Naive B cell (primary cell): ENCODE results near the gene HNRNPU. TPM values are rescaled to one million over a fixed set of nuclear protein-coding genes. Genes with fewer than 3 reads are reported as not detected.

ENCODE experiments used
- ATAC-seq, 2 donors: fragments of 150-1000 bp; cut with Tn5 transposase; 2 replicates each; pipeline ENCODE4 v1.10.0; 2021; ENCODE audit warnings: low read depth in 2 of 2, mild to moderate bottlenecking in 2 of 2, moderate library complexity in 2 of 2
- DNase-seq: peaks from one replicate; pipeline ENCODE4 v3.0.0; 2022
- H3K27ac Mint-ChIP-seq, 6 donors: one replicate each; pipeline ENCODE4 v1.8.0; 2020 to 2022; ENCODE audit warnings: mild to moderate bottlenecking in 6 of 6, mixed read lengths in 6 of 6, moderate library complexity in 5 of 6, inconsistent platforms in 2 of 6
- H3K27me3 Mint-ChIP-seq, 3 donors: one replicate each; pipeline ENCODE4 v1.8.0; 2021 to 2022; ENCODE audit warnings: mixed read lengths in 3 of 3, mild to moderate bottlenecking in 1 of 3
- H3K36me3 Mint-ChIP-seq, 2 donors: one replicate each; pipeline ENCODE4 v1.8.0; 2020 to 2022; ENCODE audit warnings: mixed read lengths in 2 of 2, inconsistent platforms in 1 of 2, mild to moderate bottlenecking in 1 of 2
- H3K4me1 Mint-ChIP-seq, 3 donors: one replicate each; pipeline ENCODE4 v1.8.0; 2020 to 2022; ENCODE audit warnings: mixed read lengths in 3 of 3, inconsistent platforms in 1 of 3, mild to moderate bottlenecking in 1 of 3, moderate library complexity in 1 of 3
- H3K4me3 Mint-ChIP-seq, 8 donors: one replicate each; pipeline ENCODE4 v1.8.0; 2020 to 2022; ENCODE audit warnings: mild to moderate bottlenecking in 8 of 8, mixed read lengths in 8 of 8, moderate library complexity in 8 of 8, inconsistent platforms in 2 of 8
- H3K9me3 Mint-ChIP-seq, 7 donors: one replicate each; pipeline ENCODE4 v1.8.0; 2020 to 2022; ENCODE audit warnings: mixed read lengths in 7 of 7, mild to moderate bottlenecking in 5 of 7, inconsistent platforms in 2 of 7, moderate library complexity in 1 of 7
- polyA plus RNA-seq, 6 donors: library from polyadenylated mRNA; unstranded; fragments of 300-500 nt; fragmentation: Illumina TruSeq; gene quantifications; one replicate each; pipeline ENCODE4 v1.2.3, GENCODE V29; 2021; ENCODE audit warnings: low read depth in 6 of 6

Gene HNRNPU
- 100 to 1,000 TPM; 131 to 412 (median 247) TPM for polyA plus RNA-seq

DNA sequence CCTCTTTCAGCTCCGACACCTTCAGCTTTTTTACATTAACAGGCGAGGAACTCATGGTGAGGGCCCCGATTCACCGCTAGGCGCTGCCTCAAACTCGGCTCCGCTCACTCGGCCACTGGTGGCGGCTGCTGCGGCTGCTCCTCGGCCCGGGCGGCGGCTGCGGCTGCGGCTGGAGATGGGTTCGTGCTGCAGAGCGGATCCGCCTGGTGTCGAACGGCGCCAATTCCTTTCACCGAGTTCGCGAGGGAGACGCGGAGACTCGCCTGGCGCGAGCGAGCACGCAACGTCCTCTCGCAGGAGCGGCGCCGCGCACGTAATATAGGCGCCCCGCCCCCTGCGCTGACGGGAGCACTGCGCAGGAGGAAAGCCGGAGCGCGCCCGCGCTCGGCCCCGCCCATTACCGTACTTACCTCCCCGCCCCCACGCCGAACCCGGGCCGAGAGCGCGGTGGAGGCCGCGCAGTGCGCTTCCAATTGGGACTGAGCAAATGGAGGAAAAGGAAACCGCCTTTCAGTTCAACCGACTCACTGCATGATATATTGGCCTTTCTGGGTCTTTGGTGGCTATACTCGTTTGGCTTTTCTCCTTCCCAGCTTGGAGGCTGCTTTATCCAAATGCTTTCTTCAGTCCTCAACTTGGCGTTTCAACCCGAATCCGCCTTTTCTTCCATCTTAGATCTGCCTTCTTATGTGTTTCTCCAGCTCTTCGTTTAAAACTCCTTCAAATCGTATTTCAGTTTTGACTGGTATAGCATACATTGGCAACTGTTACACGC, at the start of gene HNRNPU:
Gene HNRNPU (minus strand): TSS at position 291 of the 775 bp plus-strand sequence. CDS start 236 bp downstream, at position 55.
- H3K9me3 Mint-ChIP-seq: no peaks in the 10 kb centered on the region

DNA sequence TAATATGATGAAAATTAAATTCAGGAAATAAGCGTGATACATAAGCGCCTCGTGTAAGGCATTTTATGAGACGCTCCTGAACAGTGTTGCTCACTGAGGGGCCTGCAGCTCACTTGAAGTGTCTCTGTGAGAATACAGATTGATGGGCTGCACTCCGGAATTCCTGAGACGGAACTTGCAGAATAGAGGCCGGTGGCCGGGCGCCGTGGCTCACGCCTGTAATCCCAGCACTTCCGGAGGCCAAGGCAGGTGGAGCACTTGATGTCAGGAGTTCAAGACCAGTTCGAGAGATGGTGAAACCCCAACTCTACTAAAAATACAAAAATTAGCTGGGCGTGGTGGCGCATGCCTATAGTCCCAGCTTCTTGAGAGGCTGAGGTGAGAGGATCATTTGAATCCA, 49.5 kb upstream of the HNRNPU start:
- no peaks in the 10 kb centered on the region for H3K9me3 Mint-ChIP-seq
- ATAC-seq (no peak), DNase-seq (no peak)
- no peak overlapping the region for H3K27ac Mint-ChIP-seq
- H3K36me3 Mint-ChIP-seq: no peaks in the 10 kb centered on the region
- peaks cover 3 to 5% (median 4%) of the 10 kb centered on the region in 3 donors for H3K4me1 Mint-ChIP-seq
- H3K27me3 Mint-ChIP-seq: no peaks in the 10 kb centered on the region
- no peak overlapping the region for H3K4me3 Mint-ChIP-seq

More for the DNA sequence above, at the start of gene HNRNPU:
- Mint-ChIP-seq H3K27ac (peak within 1 kb of the TSS; percentile 95 to 100 (median 98)), H3K27me3 (peaks cover 0 to 4% (median 0%) of the 10 kb centered on the region in 3 donors), H3K36me3 (peaks cover 12 to 16% of the 10 kb centered on the region in 2 donors), H3K4me3 (peak within 1 kb of the TSS; percentile 82 to 99 (median 95)), H3K4me1 (peaks cover 24 to 41% (median 36%) of the 10 kb centered on the region in 3 donors)
- DNase-seq (peak; percentile 98), ATAC-seq (peak; percentile 57 to 66)

DNA sequence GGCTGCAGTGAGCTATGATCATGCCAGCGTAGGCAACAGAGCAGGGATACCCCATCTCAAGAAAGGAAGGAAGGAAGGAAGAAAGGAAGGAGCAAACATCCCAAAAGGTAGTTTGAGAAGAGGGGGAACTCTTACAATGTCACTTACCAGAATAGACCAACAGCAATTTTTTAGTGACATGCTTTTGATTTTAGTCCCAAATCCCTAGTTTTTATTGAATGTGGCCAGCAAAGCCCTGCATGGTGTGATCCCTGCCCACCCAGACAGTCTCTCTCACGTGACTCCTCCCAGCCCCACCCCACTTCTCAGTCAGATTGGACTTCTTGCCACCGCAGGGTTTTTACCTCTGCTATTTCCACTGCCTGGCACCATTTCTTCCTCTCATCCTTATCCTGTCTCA, 39.8 kb upstream of the HNRNPU start:
- H3K9me3 Mint-ChIP-seq: no peaks in the 10 kb centered on the region
- H3K4me3 Mint-ChIP-seq: no peak overlapping the region
- DNase-seq (no peak), ATAC-seq (no peak)
- no peak overlapping the region for H3K27ac Mint-ChIP-seq
- no peaks in the 10 kb centered on the region for H3K36me3 Mint-ChIP-seq
- no peaks in the 10 kb centered on the region for H3K4me1 Mint-ChIP-seq
- no peaks in the 10 kb centered on the region for H3K27me3 Mint-ChIP-seq

GRCh38 chr1:244901400-244902015, 37.2 kb upstream of the HNRNPU start:
- ATAC-seq (no peak), DNase-seq (no peak)
- peaks cover 0 to 7% (median 0%) of the 10 kb centered on the region in 3 donors for H3K27me3 Mint-ChIP-seq
- H3K4me3 Mint-ChIP-seq: no peak overlapping the region
- H3K27ac Mint-ChIP-seq: no peak overlapping the region
- H3K4me1 Mint-ChIP-seq: no peaks in the 10 kb centered on the region
- no peaks in the 10 kb centered on the region for H3K9me3 Mint-ChIP-seq
- H3K36me3 Mint-ChIP-seq: no peaks in the 10 kb centered on the region

- no peak overlapping the region for H3K27ac Mint-ChIP-seq
- no peak for DNase-seq
- ATAC-seq: no peak
- no peak overlapping the region for H3K4me3 Mint-ChIP-seq
- H3K4me1 Mint-ChIP-seq: no peaks in the 10 kb centered on the region
- H3K9me3 Mint-ChIP-seq: no peaks in the 10 kb centered on the region
- H3K27me3 Mint-ChIP-seq: peaks cover 0 to 7% (median 0%) of the 10 kb centered on the region in 3 donors
- H3K36me3 Mint-ChIP-seq: no peaks in the 10 kb centered on the region
Observed at GRCh38 chr1:244897476-244898254, 33.3 kb upstream of the HNRNPU start.

DNA sequence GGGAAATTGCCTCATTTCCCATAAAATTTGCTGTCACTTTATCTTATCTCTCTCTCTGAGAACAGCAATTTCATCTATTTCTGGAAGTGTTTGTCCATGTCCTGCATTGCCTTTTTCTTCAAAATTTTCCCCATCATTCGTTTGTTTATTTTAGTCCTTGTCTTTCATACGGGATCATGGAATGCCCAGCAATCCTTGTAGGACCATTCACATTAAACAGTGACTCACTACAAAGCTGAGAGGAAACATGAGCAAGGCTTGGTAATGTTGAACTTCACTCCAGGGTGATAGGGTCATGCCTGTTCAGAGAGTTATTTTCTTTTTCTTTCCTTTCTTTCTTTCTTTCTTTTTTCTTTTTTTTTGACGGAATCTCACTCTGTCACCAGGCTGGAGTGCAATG, 32.2 kb upstream of the HNRNPU start:
- H3K27me3 Mint-ChIP-seq: peaks cover 0 to 7% (median 0%) of the 10 kb centered on the region in 3 donors
- no peaks in the 10 kb centered on the region for H3K4me1 Mint-ChIP-seq
- DNase-seq (no peak), ATAC-seq (no peak)
- no peaks in the 10 kb centered on the region for H3K36me3 Mint-ChIP-seq
- H3K4me3 Mint-ChIP-seq: no peak overlapping the region
- H3K27ac Mint-ChIP-seq: no peak overlapping the region
- H3K9me3 Mint-ChIP-seq: no peaks in the 10 kb centered on the region

DNA sequence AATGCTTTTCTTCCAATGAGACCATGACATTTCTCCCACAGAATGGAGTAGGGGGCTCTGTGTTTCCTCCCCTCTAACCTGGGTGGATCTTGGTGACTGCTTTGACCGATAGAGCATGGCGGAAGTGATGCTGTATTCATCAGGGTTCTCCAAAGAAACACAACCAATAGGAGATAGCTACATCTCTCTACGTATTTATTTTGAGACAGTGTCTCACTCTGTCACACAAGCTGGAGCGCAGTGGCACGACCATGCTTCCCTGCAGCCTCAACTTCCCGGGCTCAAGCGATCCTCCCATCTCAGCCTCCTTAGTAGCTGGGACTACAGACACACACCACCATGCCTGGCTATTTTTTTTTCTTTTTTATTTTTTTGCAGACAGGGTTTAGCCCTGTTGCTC, 29.5 kb upstream of the HNRNPU start:
- Mint-ChIP-seq H3K27me3 (peaks cover 0 to 7% (median 0%) of the 10 kb centered on the region in 3 donors), H3K36me3 (no peaks in the 10 kb centered on the region), H3K27ac (peak overlapping the region in 1 of 6 donors; percentile 23), H3K4me3 (no peak overlapping the region), H3K9me3 (peaks cover 0 to 3% (median 0%) of the 10 kb centered on the region in 7 donors), H3K4me1 (no peaks in the 10 kb centered on the region)
- ATAC-seq (no peak), DNase-seq (no peak)

GRCh38 chr1:244887281-244887680, 22.9 kb upstream of the HNRNPU start:
- H3K27ac Mint-ChIP-seq: no peak overlapping the region
- no peaks in the 10 kb centered on the region for H3K36me3 Mint-ChIP-seq
- DNase-seq (no peak), ATAC-seq (no peak)
- no peaks in the 10 kb centered on the region for H3K27me3 Mint-ChIP-seq
- H3K9me3 Mint-ChIP-seq: peaks cover 0 to 3% (median 0%) of the 10 kb centered on the region in 7 donors
- H3K4me1 Mint-ChIP-seq: no peaks in the 10 kb centered on the region
- no peak overlapping the region for H3K4me3 Mint-ChIP-seq

DNA sequence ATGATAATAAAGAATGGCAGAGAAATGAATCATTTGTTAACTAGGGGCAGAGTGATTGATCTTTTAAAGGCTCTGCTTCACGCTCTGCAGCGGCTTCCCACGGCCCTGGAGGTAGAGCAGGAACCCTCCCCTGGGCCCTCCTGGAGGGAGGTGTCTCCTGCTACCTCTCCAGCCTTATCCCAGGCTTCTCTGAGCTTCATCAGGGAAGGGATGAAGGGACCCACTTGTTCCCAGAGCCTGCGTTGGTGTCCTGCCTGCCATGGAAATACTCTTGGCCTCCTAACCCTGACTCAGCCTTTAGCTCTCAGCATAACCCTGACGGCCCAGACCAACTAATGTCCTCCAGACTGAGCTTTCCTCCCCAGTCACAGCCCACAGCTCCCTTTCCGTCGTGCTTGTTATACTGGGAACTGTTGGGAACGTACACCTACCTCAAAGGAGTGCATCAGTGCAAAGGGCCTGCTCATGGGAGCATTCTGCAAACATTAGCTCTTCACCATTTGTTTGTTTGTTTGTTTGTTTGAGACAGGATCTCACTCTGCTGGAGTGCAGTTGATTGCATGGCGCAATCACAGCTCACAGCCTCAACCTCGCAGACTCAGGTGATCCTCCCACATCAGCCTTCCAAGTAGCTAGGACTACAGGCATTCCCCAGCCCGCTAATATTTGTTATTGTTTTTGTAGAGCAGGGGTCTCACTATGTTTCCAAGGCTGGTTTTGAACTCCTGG, 17.4 kb upstream of the HNRNPU start:
- DNase-seq (no peak), ATAC-seq (no peak)
- no peaks in the 10 kb centered on the region for H3K9me3 Mint-ChIP-seq
- peak overlapping the region in 1 of 6 donors; percentile 33 for H3K27ac Mint-ChIP-seq
- H3K36me3 Mint-ChIP-seq: no peaks in the 10 kb centered on the region
- H3K4me3 Mint-ChIP-seq: no peak overlapping the region
- H3K4me1 Mint-ChIP-seq: peaks cover 4 to 11% (median 6%) of the 10 kb centered on the region in 3 donors
- H3K27me3 Mint-ChIP-seq: no peaks in the 10 kb centered on the region

DNA sequence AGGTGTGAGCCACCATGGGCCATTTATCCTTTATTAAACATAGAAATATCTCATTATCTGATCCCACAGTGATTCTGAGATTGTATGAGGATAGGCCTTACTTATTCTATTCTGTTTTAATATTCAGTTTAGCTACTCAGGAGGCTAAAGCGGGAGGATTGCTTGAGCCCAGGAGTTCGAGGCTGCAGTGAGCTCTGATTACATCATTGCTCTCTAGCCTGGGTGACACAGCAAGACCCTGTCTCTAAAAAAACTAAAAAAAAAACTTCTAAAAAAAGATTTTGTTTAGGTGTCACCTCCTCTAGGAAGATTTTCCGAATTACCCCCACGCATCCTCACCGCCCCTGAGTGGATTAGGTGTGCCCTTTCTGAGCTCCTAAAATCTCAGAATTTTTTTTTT, 14.3 kb upstream of the HNRNPU start:
- no peak for ATAC-seq
- no peaks in the 10 kb centered on the region for H3K36me3 Mint-ChIP-seq
- peaks cover 4 to 11% (median 6%) of the 10 kb centered on the region in 3 donors for H3K4me1 Mint-ChIP-seq
- no peaks in the 10 kb centered on the region for H3K27me3 Mint-ChIP-seq
- H3K27ac Mint-ChIP-seq: no peak overlapping the region
- H3K9me3 Mint-ChIP-seq: no peaks in the 10 kb centered on the region
- H3K4me3 Mint-ChIP-seq: no peak overlapping the region
- DNase-seq: no peak

GRCh38 chr1:244876228-244876910, 12.0 kb upstream of the HNRNPU start:
- Mint-ChIP-seq H3K27ac (no peak overlapping the region), H3K4me1 (peaks cover 4 to 11% (median 6%) of the 10 kb centered on the region in 3 donors), H3K9me3 (no peaks in the 10 kb centered on the region), H3K27me3 (no peaks in the 10 kb centered on the region), H3K4me3 (no peak overlapping the region), H3K36me3 (no peaks in the 10 kb centered on the region)
- ATAC-seq (no peak), DNase-seq (no peak)

GRCh38 chr1:244874974-244875579, 10.7 kb upstream of the HNRNPU start:
- ATAC-seq (no peak), DNase-seq (no peak)
- Mint-ChIP-seq H3K27ac (no peak overlapping the region), H3K27me3 (no peaks in the 10 kb centered on the region), H3K36me3 (no peaks in the 10 kb centered on the region), H3K4me1 (peaks cover 4 to 11% (median 6%) of the 10 kb centered on the region in 3 donors), H3K4me3 (no peak overlapping the region), H3K9me3 (no peaks in the 10 kb centered on the region)
